A673 (cell line): ENCODE data around the gene TUBB3. TPM values are rescaled to one million over a fixed set of nuclear protein-coding genes. Genes with fewer than 3 reads are reported as not detected.

Source experiments
- BruUV-seq: library from RNA; stranded (reverse); fragments of 400-500 nt; replicated peaks from 2 replicates; lab custom pipeline; 2021; lab: Mats Ljungman, UMichigan
- CTCF ChIA-PET: fragments of 300-600 bp; sonication (Branson Sonifier 250); formaldehyde crosslinking; loops from one replicate; lab custom pipeline; 2022; ENCODE audit warnings: antibody characterized with exemption; lab: Charles Lee
- POLR2A ChIA-PET: fragments of 300-600 bp; sonication (Branson Sonifier 250); formaldehyde crosslinking; loops from one replicate; lab custom pipeline; 2022; ENCODE audit warnings: antibody characterized with exemption; ENCODE audit not compliant: low non-redundant PET; lab: Charles Lee
- DNase-seq: peaks from one replicate; pipeline ENCODE4 v3.0.0-alpha.2; 2015; ENCODE audit warnings: low spot score
- H3K27ac ChIP-seq: fragments of 200-600 bp; sonication (generic); 2 replicates; pipeline ENCODE4 v1.5.1; 2016; ENCODE audit warnings: mixed run types, low read depth, mild to moderate bottlenecking, mixed read lengths, antibody characterized with exemption, low read length; ENCODE audit not compliant: poor library complexity, severe bottlenecking
- H3K27me3 ChIP-seq: fragments of 200-600 bp; sonication (generic); replicated peaks from 2 replicates; pipeline ENCODE4 v1.6.1; 2017; ENCODE audit warnings: mixed run types, low read depth, mild to moderate bottlenecking, mixed read lengths, antibody characterized with exemption, low read length; ENCODE audit not compliant: insufficient read depth, poor library complexity
- H3K36me3 ChIP-seq: fragments of 200-600 bp; sonication (generic); 2 replicates; pipeline ENCODE4 v1.6.1; 2016; ENCODE audit warnings: mixed run types, mild to moderate bottlenecking, mixed read lengths, antibody characterized with exemption, low read length; ENCODE audit not compliant: insufficient read depth, poor library complexity, severe bottlenecking
- H3K4me1 ChIP-seq: fragments of 200-600 bp; sonication (generic); 2 replicates; pipeline ENCODE4 v1.6.1; 2017; ENCODE audit warnings: mixed run types, mild to moderate bottlenecking, mixed read lengths, antibody characterized with exemption, low read length; ENCODE audit not compliant: insufficient read depth, poor library complexity, severe bottlenecking
- H3K4me3 ChIP-seq: fragments of 200-600 bp; sonication (generic); 2 replicates; pipeline ENCODE4 v1.5.1; 2016; ENCODE audit warnings: low read depth, mixed run types, mild to moderate bottlenecking, mixed read lengths, low read length; ENCODE audit not compliant: poor library complexity, severe bottlenecking
- H3K9me3 ChIP-seq: fragments of 200-600 bp; sonication (generic); 2 replicates; pipeline ENCODE4 v1.6.1; 2016; ENCODE audit warnings: mixed run types, low read depth, mild to moderate bottlenecking, mixed read lengths, antibody characterized with exemption, low read length; ENCODE audit not compliant: poor library complexity, severe bottlenecking
- CTCF ChIP-seq: fragments of 300-800, 200-600 bp; sonication (generic); conservative IDR thresholded peaks from 2 replicates; pipeline ENCODE4 v1.5.1; 2017; ENCODE audit warnings: low read depth, mild to moderate bottlenecking, antibody characterized with exemption, low read length, moderate library complexity, mixed read lengths
- EZH2 ChIP-seq: fragments of 200-600 bp; sonication (generic); IDR thresholded peaks from 2 replicates; pipeline ENCODE4 v1.6.1; 2017; ENCODE audit warnings: borderline replicate concordance, low read depth, mild to moderate bottlenecking, mixed read lengths, antibody characterized with exemption, low read length; ENCODE audit not compliant: poor library complexity, severe bottlenecking
- intact Hi-C: fragments of 100-400 bp; cut with micrococcal nuclease; formaldehyde crosslinking; loops from one replicate; pipeline ENCODE4 v1.10.0; 2022; ENCODE audit not compliant: unreplicated experiment
- total RNA-seq: library from RNA; stranded (reverse); gene quantifications from 2 replicates; pipeline ENCODE4 v1.2.3, GENCODE V29; 2021

Gene TUBB3
- total RNA-seq, 1 experiment from 2014 or later, result 297 TPM

GRCh38 chr16:89960966-89961365 is 37.8 kb downstream of the TUBB3 start:
- TF ChIP-seq EZH2 (no peak), CTCF (no peak)
- peaks cover 25% of the 10 kb centered on the region for H3K36me3 ChIP-seq
- no peak for DNase-seq
- no peak overlapping the region for H3K4me3 ChIP-seq
- H3K27me3 ChIP-seq, result no peaks in the 10 kb centered on the region
- no peaks in the 10 kb centered on the region for H3K9me3 ChIP-seq
- ChIA-PET POLR2A (no interaction called here), CTCF (no interaction called here)
- intact Hi-C loops, result no loop called here
- no TSS peak for BruUV-seq
- H3K4me1 ChIP-seq, result no peaks in the 10 kb centered on the region
- no peak overlapping the region for H3K27ac ChIP-seq

GRCh38 chr16:89961920-89962319 is 38.8 kb downstream of the TUBB3 start:
- Histone ChIP-seq H3K9me3 (no peaks in the 10 kb centered on the region), H3K36me3 (peaks cover 25% of the 10 kb centered on the region), H3K27ac (no peak overlapping the region), H3K4me1 (no peaks in the 10 kb centered on the region), H3K4me3 (no peak overlapping the region), H3K27me3 (no peaks in the 10 kb centered on the region)
- ChIA-PET CTCF (no interaction called here), POLR2A (no interaction called here)
- TF ChIP-seq CTCF, result no peak
- no peak for TF ChIP-seq EZH2
- intact Hi-C loops, result no loop called here
- no peak for DNase-seq
- BruUV-seq, result no TSS peak

- ChIA-PET CTCF (no interaction called here), POLR2A (no interaction called here)
- no peak for DNase-seq
- Histone ChIP-seq H3K4me3 (no peak overlapping the region), H3K27me3 (no peaks in the 10 kb centered on the region), H3K27ac (no peak overlapping the region), H3K9me3 (no peaks in the 10 kb centered on the region), H3K4me1 (no peaks in the 10 kb centered on the region), H3K36me3 (peaks cover 15% of the 10 kb centered on the region)
- no peak for TF ChIP-seq CTCF
- no peak for TF ChIP-seq EZH2
- intact Hi-C loops, result no loop called here
- no TSS peak for BruUV-seq
Measured at GRCh38 chr16:89962754-89963498, 39.8 kb downstream of the TUBB3 start.
